AG04450 (cell line): ENCODE measurements around the gene KREMEN1. TPM values are rescaled to one million over a fixed set of nuclear protein-coding genes. Genes with fewer than 3 reads are reported as not detected.

Experiments
- CTCF ChIA-PET: fragments of 300-600, 350-600 bp; formaldehyde crosslinking; extraction: SDS; loops from one replicate; lab custom pipeline; 2022; ENCODE audit warnings: antibody characterized with exemption, inconsistent platforms; lab: Charles Lee
- POLR2A ChIA-PET: fragments of 350-600 bp; formaldehyde crosslinking; extraction: SDS; loops from one replicate; lab custom pipeline; 2021; ENCODE audit warnings: antibody characterized with exemption, inconsistent platforms; lab: Yijun Ruan, JAX
- DNase-seq: peaks from one replicate; pipeline ENCODE4 v3.0.0-alpha.2; 2011; ENCODE audit warnings: low read depth, low spot score
- H3K27ac ChIP-seq: one replicate; pipeline ENCODE4 v1.5.1; 2012; ENCODE audit warnings: low read depth, low read length, control low read depth
- H3K27me3 ChIP-seq: one replicate; pipeline ENCODE4 v1.6.0; 2012; ENCODE audit warnings: low read length; ENCODE audit not compliant: control insufficient read depth, insufficient read depth
- H3K4me3 ChIP-seq: 2 replicates; pipeline ENCODE4 v1.5.1; 2011; ENCODE audit warnings: mild to moderate bottlenecking, low read depth, low read length, control low read depth
- H3K9me3 ChIP-seq: 2 replicates; pipeline ENCODE4 v1.5.1; 2012; ENCODE audit warnings: low read length; ENCODE audit not compliant: control insufficient read depth, insufficient read depth
- polyA plus RNA-seq: library from polyadenylated mRNA; depleted of rRNA; stranded (reverse); fragments of >200 nt; gene quantifications from 2 replicates; pipeline ENCODE4 v1.2.3, GENCODE V29; 2011
- TF ChIP-seq, protein P1 (sequence below): IDR thresholded peaks from 2 replicates; pipeline ENCODE4 v1.5.1; 2011; ENCODE audit warnings: low read depth, low read length, control low read depth, inconsistent platforms

KREMEN1 gene
- polyA plus RNA-seq, 1 experiment: 5.9 TPM

- ChIA-PET CTCF (interaction anchor here (1.7 kb wide), 1 partner anchor 11 kb away, joined by 6 read pairs; no protein-coding TSS in a partner anchor), POLR2A (interaction anchor here (1.3 kb wide), 1 partner anchor 11 kb away, joined by 5 read pairs; no protein-coding TSS in a partner anchor)
- Histone ChIP-seq H3K27me3 (no peaks in the 10 kb centered on the region), H3K9me3 (no peaks in the 10 kb centered on the region), H3K4me3 (no peak overlapping the region), H3K27ac (no peak overlapping the region)
- no peak for DNase-seq
- TF ChIP-seq, protein P1, sequence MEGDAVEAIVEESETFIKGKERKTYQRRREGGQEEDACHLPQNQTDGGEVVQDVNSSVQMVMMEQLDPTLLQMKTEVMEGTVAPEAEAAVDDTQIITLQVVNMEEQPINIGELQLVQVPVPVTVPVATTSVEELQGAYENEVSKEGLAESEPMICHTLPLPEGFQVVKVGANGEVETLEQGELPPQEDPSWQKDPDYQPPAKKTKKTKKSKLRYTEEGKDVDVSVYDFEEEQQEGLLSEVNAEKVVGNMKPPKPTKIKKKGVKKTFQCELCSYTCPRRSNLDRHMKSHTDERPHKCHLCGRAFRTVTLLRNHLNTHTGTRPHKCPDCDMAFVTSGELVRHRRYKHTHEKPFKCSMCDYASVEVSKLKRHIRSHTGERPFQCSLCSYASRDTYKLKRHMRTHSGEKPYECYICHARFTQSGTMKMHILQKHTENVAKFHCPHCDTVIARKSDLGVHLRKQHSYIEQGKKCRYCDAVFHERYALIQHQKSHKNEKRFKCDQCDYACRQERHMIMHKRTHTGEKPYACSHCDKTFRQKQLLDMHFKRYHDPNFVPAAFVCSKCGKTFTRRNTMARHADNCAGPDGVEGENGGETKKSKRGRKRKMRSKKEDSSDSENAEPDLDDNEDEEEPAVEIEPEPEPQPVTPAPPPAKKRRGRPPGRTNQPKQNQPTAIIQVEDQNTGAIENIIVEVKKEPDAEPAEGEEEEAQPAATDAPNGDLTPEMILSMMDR: no peak
These were observed 43.4 kb upstream of the KREMEN1 start for GRCh38 chr22:29029202-29030000.

GRCh38 chr22:29030016-29030617 lies 42.7 kb upstream of the KREMEN1 start:
- ChIA-PET POLR2A (interaction anchor here (0.9 to 1.3 kb wide), 3 partner anchors 11 to 113 kb away, joined by 3 to 6 read pairs (median 4); no protein-coding TSS in a partner anchor), CTCF (interaction anchor here (1.3 to 1.7 kb wide), 2 partner anchors 11 to 174 kb away, joined by 6 read pairs; no protein-coding TSS in a partner anchor)
- DNase-seq: no peak

GRCh38 chr22:29030618-29031226 lies 42.1 kb upstream of the KREMEN1 start:
- CTCF ChIA-PET: interaction anchor here (0.8 to 1.3 kb wide), 3 partner anchors 10 to 215 kb away, joined by 3 to 6 read pairs (median 3); no protein-coding TSS in a partner anchor
- Histone ChIP-seq H3K4me3 (peak overlapping the region; percentile 51), H3K27me3 (no peaks in the 10 kb centered on the region), H3K9me3 (no peaks in the 10 kb centered on the region), H3K27ac (peak overlapping the region; percentile 98)
- POLR2A ChIA-PET: interaction anchor here (0.7 to 1.3 kb wide), 5 partner anchors 10 to 145 kb away, joined by 3 to 16 read pairs (median 4); no protein-coding TSS in a partner anchor
- DNase-seq: no peak
- TF ChIP-seq, protein P1: no peak

More at GRCh38 chr22:29030016-29030617, 42.7 kb upstream of the KREMEN1 start:
- Histone ChIP-seq H3K9me3 (no peaks in the 10 kb centered on the region), H3K27me3 (no peaks in the 10 kb centered on the region), H3K27ac (peak overlapping the region; percentile 98), H3K4me3 (peak overlapping the region; percentile 51)
- TF ChIP-seq, protein P1: no peak

GRCh38 chr22:29031227-29032011 lies 41.4 kb upstream of the KREMEN1 start:
- no peaks in the 10 kb centered on the region for H3K27me3 ChIP-seq
- POLR2A ChIA-PET: interaction anchor here (0.7 to 1.3 kb wide), 5 partner anchors 9 to 146 kb away, joined by 3 to 16 read pairs (median 4); no protein-coding TSS in a partner anchor
- TF ChIP-seq, protein P1: peak; percentile 26; the same call in 1 of the 2 replicates
- CTCF ChIA-PET: interaction anchor here (0.7 to 1.4 kb wide), 6 partner anchors 9 to 214 kb away, joined by 3 to 7 read pairs (median 3); no protein-coding TSS in a partner anchor
- H3K9me3 ChIP-seq: no peaks in the 10 kb centered on the region
- H3K4me3 ChIP-seq: peak overlapping the region; percentile 1; the same call in 1 of the 2 replicates
- peak; percentile 79 for DNase-seq
- peak overlapping the region; percentile 98 for H3K27ac ChIP-seq
